Measurements from ENCODE around the gene ANKRD34C. TPM values are rescaled to one million over a fixed set of nuclear protein-coding genes. Genes with fewer than 3 reads are reported as not detected.

Gene ANKRD34C
- total and polyA plus RNA-seq, 2 donors (not counting 1 experiment from before 2014, with no cell fraction given): not detected

DNA sequence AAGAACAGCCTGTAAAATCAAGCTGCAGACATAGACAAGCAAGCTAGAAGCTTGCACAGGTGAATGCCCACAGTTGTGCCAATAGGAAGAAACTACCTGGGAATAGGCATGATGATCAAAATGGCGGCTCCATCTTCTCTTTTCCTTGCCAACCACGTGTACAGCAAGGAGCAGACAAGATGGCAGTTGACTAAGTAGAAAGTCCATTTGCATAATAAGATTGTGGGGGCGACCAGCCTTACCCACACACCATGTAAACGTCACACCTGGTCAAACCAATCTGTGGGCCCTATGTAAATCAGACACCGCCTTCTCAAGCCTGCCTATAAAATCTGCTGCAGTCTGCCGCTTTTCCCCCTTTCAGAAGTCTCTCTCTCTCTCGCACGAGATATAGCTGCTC lies 25.1 kb upstream of the ANKRD34C start:
- no peak overlapping the region for H3K27ac ChIP-seq (ENCODE audit: low read length in 2 of 2)
- ChIA-PET POLR2A (no interaction called here), CTCF (no interaction called here)
- ATAC-seq (ENCODE audit: low read depth) (no peak), DNase-seq (no peak)
- no peaks in the 10 kb centered on the region for H3K9me3 ChIP-seq (ENCODE audit: control extremely low read depth in 1 of 3, control insufficient read depth in 2 of 3, insufficient read depth in 1 of 3, low read length in 2 of 3)
- Mint-ChIP-seq H3K4me1 (no peaks in the 10 kb centered on the region), H3K27me3 (peaks cover 42% of the 10 kb centered on the region), H3K27ac (no peak overlapping the region), H3K4me3 (no peak overlapping the region), H3K9me3 (ENCODE audit: insufficient read depth) (no peaks in the 10 kb centered on the region)
- WGBS (ENCODE audit: insufficient coverage): 87% methylated on average over 7 of the region's 8 CpGs
- no peaks in the 10 kb centered on the region for H4K20me1 ChIP-seq (ENCODE audit: control insufficient read depth, insufficient read depth, low read length, poor library complexity, severe bottlenecking)
- H3K79me2 ChIP-seq (ENCODE audit: control insufficient read depth, insufficient read depth, low read length): no peaks in the 10 kb centered on the region
- H3K9ac ChIP-seq (ENCODE audit: low read length): no peak overlapping the region
- no peak for TF ChIP-seq CTCF (IDR thresholded peaks at IDR 0.05)
- no peak for TF ChIP-seq EZH2 (IDR thresholded peaks at IDR 0.05; ENCODE audit: borderline replicate concordance, insufficient read depth, low read depth, low read length, poor library complexity, severe bottlenecking)
- H3K4me2 ChIP-seq (replicated peaks; ENCODE audit: low read depth, low read length, poor library complexity, severe bottlenecking): no peak overlapping the region
- H3K36me3 ChIP-seq (replicated peaks in 1 of 2; ENCODE audit: control extremely low read depth in 1 of 2, control insufficient read depth in 1 of 2, extremely low read depth in 1 of 2, insufficient read depth in 2 of 2, low read length in 1 of 2): no peaks in the 10 kb centered on the region
- H3K4me1 ChIP-seq (ENCODE audit: control insufficient read depth in 2 of 2, insufficient read depth in 2 of 2, low read length in 2 of 2): no peaks in the 10 kb centered on the region
- no peak overlapping the region for H2AFZ ChIP-seq (ENCODE audit: insufficient read depth, low read depth, low read length, poor library complexity, severe bottlenecking)
- H3K27me3 ChIP-seq (replicated peaks in 1 of 4; ENCODE audit: control extremely low read depth in 1 of 4, control insufficient read depth in 3 of 4, insufficient read depth in 4 of 4, low read length in 3 of 4): peaks cover 0 to 11% (median 5%) of the 10 kb centered on the region in 4 experiments
- H3K4me3 ChIP-seq (ENCODE audit: control extremely low read depth in 1 of 5, extremely low read depth in 1 of 5, insufficient read depth in 1 of 5, low read depth in 2 of 5, low read length in 4 of 5): no peak overlapping the region
- intact Hi-C loops (cut with micrococcal nuclease): no loop called here

DNA sequence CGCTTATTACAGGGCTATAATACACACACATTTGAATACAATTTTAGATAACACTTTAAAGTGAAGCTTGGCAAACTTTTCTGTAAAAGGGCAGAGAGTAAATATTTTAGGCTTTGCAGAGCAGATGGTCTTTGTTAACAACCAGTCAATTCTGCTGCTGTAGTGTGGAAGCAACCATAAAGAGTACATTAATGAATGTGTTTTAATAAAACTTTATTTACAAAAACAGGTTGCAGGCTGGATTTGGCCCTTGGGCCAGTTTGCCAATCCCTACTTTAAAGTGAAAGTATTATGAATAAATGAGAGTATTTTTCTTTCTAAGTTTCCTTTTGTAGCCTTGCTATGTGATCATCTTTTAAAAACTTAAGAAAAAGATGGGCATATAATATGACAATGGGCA lies 20.7 kb upstream of the ANKRD34C start:
- Histone ChIP-seq H2AFZ (ENCODE audit: insufficient read depth, low read depth, low read length, poor library complexity, severe bottlenecking) (no peak overlapping the region), H3K4me3 (ENCODE audit: control extremely low read depth in 1 of 5, extremely low read depth in 1 of 5, insufficient read depth in 1 of 5, low read depth in 2 of 5, low read length in 4 of 5) (no peak overlapping the region), H3K27me3 (replicated peaks in 1 of 4; ENCODE audit: control extremely low read depth in 1 of 4, control insufficient read depth in 3 of 4, insufficient read depth in 4 of 4, low read length in 3 of 4) (peaks cover 0 to 6% (median 2%) of the 10 kb centered on the region in 4 experiments), H3K9me3 (ENCODE audit: control extremely low read depth in 1 of 3, control insufficient read depth in 2 of 3, insufficient read depth in 1 of 3, low read length in 2 of 3) (no peaks in the 10 kb centered on the region), H3K27ac (ENCODE audit: low read length in 2 of 2) (no peak overlapping the region), H3K36me3 (replicated peaks in 1 of 2; ENCODE audit: control extremely low read depth in 1 of 2, control insufficient read depth in 1 of 2, extremely low read depth in 1 of 2, insufficient read depth in 2 of 2, low read length in 1 of 2) (no peaks in the 10 kb centered on the region), H3K79me2 (ENCODE audit: control insufficient read depth, insufficient read depth, low read length) (no peaks in the 10 kb centered on the region), H3K4me2 (replicated peaks; ENCODE audit: low read depth, low read length, poor library complexity, severe bottlenecking) (no peak overlapping the region), H4K20me1 (ENCODE audit: control insufficient read depth, insufficient read depth, low read length, poor library complexity, severe bottlenecking) (no peaks in the 10 kb centered on the region), H3K9ac (ENCODE audit: low read length) (no peak overlapping the region), H3K4me1 (ENCODE audit: control insufficient read depth in 2 of 2, insufficient read depth in 2 of 2, low read length in 2 of 2) (no peaks in the 10 kb centered on the region)
- ChIA-PET POLR2A (no interaction called here), CTCF (no interaction called here)
- no CpG with 5 or more reads among the region's 1 CpG for WGBS (ENCODE audit: insufficient coverage)
- Mint-ChIP-seq H3K27me3 (peaks cover 25% of the 10 kb centered on the region), H3K4me1 (no peaks in the 10 kb centered on the region), H3K27ac (no peak overlapping the region), H3K4me3 (no peak overlapping the region), H3K9me3 (ENCODE audit: insufficient read depth) (no peaks in the 10 kb centered on the region)
- DNase-seq: no peak
- TF ChIP-seq CTCF (IDR thresholded peaks at IDR 0.05): no peak
- TF ChIP-seq EZH2 (IDR thresholded peaks at IDR 0.05; ENCODE audit: borderline replicate concordance, insufficient read depth, low read depth, low read length, poor library complexity, severe bottlenecking): no peak
- intact Hi-C loops (cut with micrococcal nuclease): no loop called here
- ATAC-seq (ENCODE audit: low read depth): no peak

All from B cell (primary cell).